AG04449 (cell line): ENCODE data around the gene DROSHA.

Experiments
- CTCF ChIA-PET: fragments of 350-600 bp; formaldehyde crosslinking; extraction: SDS; loops from one replicate; lab custom pipeline; 2021; ENCODE audit warnings: antibody characterized with exemption; lab: Yijun Ruan, JAX
- POLR2A ChIA-PET: fragments of 400-600, 350-600 bp; formaldehyde crosslinking; extraction: SDS; loops from one replicate; lab custom pipeline; 2020; ENCODE audit warnings: antibody characterized with exemption, inconsistent platforms; lab: Yijun Ruan, JAX
- DNase-seq: peaks from one replicate; pipeline ENCODE4 v3.0.0-alpha.2; 2010; ENCODE audit warnings: low read depth, low spot score
- H3K4me3 ChIP-seq: 2 replicates; pipeline ENCODE4 v1.5.1; 2011; ENCODE audit warnings: low read depth, mild to moderate bottlenecking, control low read depth, low read length
- TF ChIP-seq, protein P1 (sequence below): IDR thresholded peaks from one replicate; pipeline ENCODE4 v1.5.1; 2011; ENCODE audit warnings: mild to moderate bottlenecking, moderate library complexity, low read length, control low read depth, inconsistent platforms; ENCODE audit not compliant: insufficient read depth; ENCODE audit errors: missing control alignments

DROSHA gene

DNA sequence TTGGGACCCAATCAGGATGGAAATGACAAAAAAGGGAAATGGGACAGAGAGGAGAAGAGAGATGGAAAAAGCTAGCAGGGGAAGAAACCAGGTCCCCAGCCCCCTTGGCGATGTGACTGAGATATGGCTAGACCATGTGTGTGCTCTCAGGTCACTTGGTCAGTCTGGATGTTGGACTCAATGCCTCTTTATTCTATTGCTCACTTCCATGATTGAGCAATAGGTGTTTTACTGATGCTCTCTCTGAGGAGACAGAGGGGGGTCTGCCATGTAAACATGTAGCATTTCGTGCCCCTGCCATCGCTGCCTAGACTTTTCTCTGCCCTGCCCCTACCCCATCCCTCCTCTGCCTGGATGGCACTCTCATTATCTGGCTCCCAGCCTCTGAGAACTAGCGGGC, 150.6 kb downstream of the DROSHA start:
- no peak for DNase-seq
- POLR2A ChIA-PET: no interaction called here
- H3K4me3 ChIP-seq: no peak overlapping the region
- TF ChIP-seq, protein P1, sequence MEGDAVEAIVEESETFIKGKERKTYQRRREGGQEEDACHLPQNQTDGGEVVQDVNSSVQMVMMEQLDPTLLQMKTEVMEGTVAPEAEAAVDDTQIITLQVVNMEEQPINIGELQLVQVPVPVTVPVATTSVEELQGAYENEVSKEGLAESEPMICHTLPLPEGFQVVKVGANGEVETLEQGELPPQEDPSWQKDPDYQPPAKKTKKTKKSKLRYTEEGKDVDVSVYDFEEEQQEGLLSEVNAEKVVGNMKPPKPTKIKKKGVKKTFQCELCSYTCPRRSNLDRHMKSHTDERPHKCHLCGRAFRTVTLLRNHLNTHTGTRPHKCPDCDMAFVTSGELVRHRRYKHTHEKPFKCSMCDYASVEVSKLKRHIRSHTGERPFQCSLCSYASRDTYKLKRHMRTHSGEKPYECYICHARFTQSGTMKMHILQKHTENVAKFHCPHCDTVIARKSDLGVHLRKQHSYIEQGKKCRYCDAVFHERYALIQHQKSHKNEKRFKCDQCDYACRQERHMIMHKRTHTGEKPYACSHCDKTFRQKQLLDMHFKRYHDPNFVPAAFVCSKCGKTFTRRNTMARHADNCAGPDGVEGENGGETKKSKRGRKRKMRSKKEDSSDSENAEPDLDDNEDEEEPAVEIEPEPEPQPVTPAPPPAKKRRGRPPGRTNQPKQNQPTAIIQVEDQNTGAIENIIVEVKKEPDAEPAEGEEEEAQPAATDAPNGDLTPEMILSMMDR: no peak
- CTCF ChIA-PET: no interaction called here

DNA sequence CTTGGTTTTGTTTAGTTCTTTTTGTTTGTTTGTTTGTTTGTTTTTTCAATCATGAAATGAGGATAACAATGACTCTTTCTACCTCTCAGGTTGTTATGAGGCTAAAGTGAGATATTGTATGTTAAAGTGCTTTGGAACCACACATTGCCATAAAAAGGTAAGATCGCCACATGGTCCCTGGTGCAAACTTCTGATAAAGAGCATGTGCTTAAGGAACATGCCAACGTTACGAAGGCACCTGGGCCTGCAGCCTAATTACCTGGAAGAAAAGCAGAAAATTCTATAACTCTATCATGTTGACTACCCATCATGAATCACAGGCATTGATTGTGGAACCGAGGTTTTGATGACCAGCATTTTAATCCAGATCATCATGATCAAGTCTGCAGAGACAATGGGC, 151.8 kb downstream of the DROSHA start:
- ChIA-PET CTCF (no interaction called here), POLR2A (no interaction called here)
- no peak overlapping the region for H3K4me3 ChIP-seq
- TF ChIP-seq, protein P1: no peak
- DNase-seq: no peak

GRCh38 chr5:31378838-31379237, 153.1 kb downstream of the DROSHA start:
- ChIA-PET CTCF (no interaction called here), POLR2A (no interaction called here)
- TF ChIP-seq, protein P1: no peak
- no peak for DNase-seq
- no peak overlapping the region for H3K4me3 ChIP-seq

- no peak for DNase-seq
- CTCF ChIA-PET: no interaction called here
- H3K4me3 ChIP-seq: no peak overlapping the region
- TF ChIP-seq, protein P1: no peak
- POLR2A ChIA-PET: no interaction called here
Measured at GRCh38 chr5:31378136-31378535, 153.8 kb downstream of the DROSHA start.

DNA sequence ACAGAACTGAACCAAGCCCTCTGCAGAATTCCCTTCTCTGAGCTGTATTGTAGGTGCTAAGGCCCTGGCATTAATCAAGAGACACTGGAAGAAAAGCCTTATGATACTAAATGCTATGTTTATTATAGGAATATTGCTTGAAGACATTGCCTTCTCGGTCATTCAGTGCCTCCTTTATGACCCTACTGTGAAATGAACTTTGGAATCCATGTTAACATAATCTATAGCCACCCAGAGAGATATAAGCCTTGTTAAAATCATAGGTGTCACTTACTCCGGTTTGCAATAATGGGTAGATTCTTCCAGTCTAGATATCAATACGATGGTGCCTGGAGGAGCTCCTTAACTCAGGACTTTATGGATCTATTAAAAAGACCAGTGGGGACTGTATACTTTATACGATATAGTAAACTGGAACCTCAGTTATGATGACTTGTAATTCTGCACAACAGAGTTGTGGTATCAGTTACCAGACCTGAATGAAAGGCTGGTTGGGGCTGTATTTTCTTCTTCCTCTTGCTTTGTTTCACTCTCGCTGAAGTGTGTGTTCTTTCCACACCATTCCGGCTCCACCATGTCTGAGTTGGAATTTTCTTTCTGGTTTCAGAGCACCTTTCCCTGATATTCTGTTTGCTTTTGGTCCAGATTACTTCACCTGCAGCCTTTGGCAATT, 154.5 kb downstream of the DROSHA start:
- TF ChIP-seq, protein P1: no peak
- CTCF ChIA-PET: interaction anchor here (1.4 kb wide), 1 partner anchor 10 kb away, joined by 4 read pairs; no protein-coding TSS in a partner anchor
- POLR2A ChIA-PET: interaction anchor here (0.5 kb wide), 1 partner anchor 50 kb away, joined by 3 read pairs; no protein-coding TSS in a partner anchor
- no peak overlapping the region for H3K4me3 ChIP-seq
- DNase-seq: no peak

- ChIA-PET CTCF (interaction anchor here (1.4 kb wide), 1 partner anchor 9 kb away, joined by 4 read pairs; no protein-coding TSS in a partner anchor), POLR2A (no interaction called here)
- no peak overlapping the region for H3K4me3 ChIP-seq
- TF ChIP-seq, protein P1: no peak
- no peak for DNase-seq
Measured at GRCh38 chr5:31375999-31376720, 155.7 kb downstream of the DROSHA start.
